Gastrocnemius medialis (tissue), 4 donors: Measurements from ENCODE around the gene UNC93B1.

Experiments
- POLR2A ChIP-seq, 2 donors: fragments of 450-650 bp; IDR thresholded peaks; one replicate each; pipeline ENCODE4 v1.6.1; 2017; ENCODE audit warnings: antibody characterized with exemption in 2 of 2, mild to moderate bottlenecking in 2 of 2, moderate library complexity in 2 of 2
- TF ChIP-seq, protein P1 (sequence below), 5 experiments: fragments of 450-650 bp in 3 of 5; fragments of 200-600 bp in 2 of 5; sonication (generic) in 2 of 5; IDR thresholded peaks in 4 of 5; conservative IDR thresholded peaks in 1 of 5; 1 replicate in 4 of 5; 2 replicates in 1 of 5; pipeline ENCODE4 v1.5.1; 2016 to 2019; ENCODE audit warnings: antibody characterized with exemption in 5 of 5, mild to moderate bottlenecking in 3 of 5, moderate library complexity in 3 of 5

DNA sequence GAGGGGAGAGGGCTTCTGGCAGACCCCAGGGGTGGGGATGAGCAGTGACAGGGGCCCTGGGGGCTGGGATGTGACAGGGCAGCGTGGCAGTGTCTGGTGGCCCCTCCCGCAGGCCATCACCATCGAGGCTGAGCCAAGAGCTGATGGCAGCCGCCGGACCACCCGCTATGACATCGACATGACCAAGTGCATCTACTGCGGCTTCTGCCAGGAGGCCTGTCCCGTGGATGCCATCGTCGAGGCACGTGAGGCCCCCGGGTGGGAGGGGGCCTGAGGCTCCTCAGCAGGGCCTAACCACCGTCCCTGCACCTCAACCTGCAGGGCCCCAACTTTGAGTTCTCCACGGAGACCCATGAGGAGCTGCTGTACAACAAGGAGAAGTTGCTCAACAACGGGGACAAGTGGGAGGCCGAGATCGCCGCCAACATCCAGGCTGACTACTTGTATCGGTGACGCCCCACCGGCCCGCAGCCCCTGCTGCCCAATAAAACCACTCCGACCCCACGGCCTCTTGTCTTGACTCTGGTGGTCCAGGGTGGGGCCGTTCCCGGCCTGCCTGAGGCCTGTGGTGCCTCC, 32.3 kb upstream of the UNC93B1 start:
- TF ChIP-seq, protein P1, sequence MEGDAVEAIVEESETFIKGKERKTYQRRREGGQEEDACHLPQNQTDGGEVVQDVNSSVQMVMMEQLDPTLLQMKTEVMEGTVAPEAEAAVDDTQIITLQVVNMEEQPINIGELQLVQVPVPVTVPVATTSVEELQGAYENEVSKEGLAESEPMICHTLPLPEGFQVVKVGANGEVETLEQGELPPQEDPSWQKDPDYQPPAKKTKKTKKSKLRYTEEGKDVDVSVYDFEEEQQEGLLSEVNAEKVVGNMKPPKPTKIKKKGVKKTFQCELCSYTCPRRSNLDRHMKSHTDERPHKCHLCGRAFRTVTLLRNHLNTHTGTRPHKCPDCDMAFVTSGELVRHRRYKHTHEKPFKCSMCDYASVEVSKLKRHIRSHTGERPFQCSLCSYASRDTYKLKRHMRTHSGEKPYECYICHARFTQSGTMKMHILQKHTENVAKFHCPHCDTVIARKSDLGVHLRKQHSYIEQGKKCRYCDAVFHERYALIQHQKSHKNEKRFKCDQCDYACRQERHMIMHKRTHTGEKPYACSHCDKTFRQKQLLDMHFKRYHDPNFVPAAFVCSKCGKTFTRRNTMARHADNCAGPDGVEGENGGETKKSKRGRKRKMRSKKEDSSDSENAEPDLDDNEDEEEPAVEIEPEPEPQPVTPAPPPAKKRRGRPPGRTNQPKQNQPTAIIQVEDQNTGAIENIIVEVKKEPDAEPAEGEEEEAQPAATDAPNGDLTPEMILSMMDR (IDR thresholded peaks at IDR 0.05 in 4 of 5, conservative IDR thresholded peaks at IDR 0.05 in 1 of 5): no peak
- no peak for TF ChIP-seq POLR2A (IDR thresholded peaks at IDR 0.05)
